BLaER1 treated with 17β-estradiol and CSF1 and Interleukin-3, amounts not matched to agents 10 nM and 100 nM (cell line): ENCODE data around the gene HAND2.

Experiments used
- H3K27ac ChIP-seq, 11 experiments: shearing (Covaris generic); formaldehyde crosslinking; 2 replicates each; pipeline ENCODE4 v1.8.1; 2022
- H3K27me3 ChIP-seq, 11 experiments: shearing (Covaris generic); formaldehyde crosslinking; 2 replicates each; pipeline ENCODE4 v1.8.1; 2022
- H3K36me3 ChIP-seq, 11 experiments: shearing (Covaris generic); formaldehyde crosslinking; 2 replicates each; pipeline ENCODE4 v1.8.1; 2022
- H3K4me1 ChIP-seq, 10 experiments: shearing (Covaris generic); formaldehyde crosslinking; 2 replicates each; pipeline ENCODE4 v1.8.1; 2022
- H3K4me2 ChIP-seq, 11 experiments: shearing (Covaris generic); formaldehyde crosslinking; 2 replicates each; pipeline ENCODE4 v1.8.1; 2022
- H3K4me3 ChIP-seq, 10 experiments: shearing (Covaris generic); formaldehyde crosslinking; 2 replicates each; pipeline ENCODE4 v1.8.1; 2022
- H3K9ac ChIP-seq, 11 experiments: shearing (Covaris generic); formaldehyde crosslinking; 2 replicates each; pipeline ENCODE4 v1.8.1; 2022
- H3K9me3 ChIP-seq, 11 experiments: shearing (Covaris generic); formaldehyde crosslinking; replicated peaks in 1 of 11; 2 replicates each; pipeline ENCODE4 v1.8.1; 2022
- H4K20me1 ChIP-seq, 11 experiments: shearing (Covaris generic); formaldehyde crosslinking; 2 replicates each; pipeline ENCODE4 v1.8.1; 2022
- Cebpa-rat ChIP-seq, 11 experiments: shearing (Covaris generic); IDR thresholded peaks; 2 replicates each; pipeline ENCODE4 v1.8.1; 2022

HAND2 gene

DNA sequence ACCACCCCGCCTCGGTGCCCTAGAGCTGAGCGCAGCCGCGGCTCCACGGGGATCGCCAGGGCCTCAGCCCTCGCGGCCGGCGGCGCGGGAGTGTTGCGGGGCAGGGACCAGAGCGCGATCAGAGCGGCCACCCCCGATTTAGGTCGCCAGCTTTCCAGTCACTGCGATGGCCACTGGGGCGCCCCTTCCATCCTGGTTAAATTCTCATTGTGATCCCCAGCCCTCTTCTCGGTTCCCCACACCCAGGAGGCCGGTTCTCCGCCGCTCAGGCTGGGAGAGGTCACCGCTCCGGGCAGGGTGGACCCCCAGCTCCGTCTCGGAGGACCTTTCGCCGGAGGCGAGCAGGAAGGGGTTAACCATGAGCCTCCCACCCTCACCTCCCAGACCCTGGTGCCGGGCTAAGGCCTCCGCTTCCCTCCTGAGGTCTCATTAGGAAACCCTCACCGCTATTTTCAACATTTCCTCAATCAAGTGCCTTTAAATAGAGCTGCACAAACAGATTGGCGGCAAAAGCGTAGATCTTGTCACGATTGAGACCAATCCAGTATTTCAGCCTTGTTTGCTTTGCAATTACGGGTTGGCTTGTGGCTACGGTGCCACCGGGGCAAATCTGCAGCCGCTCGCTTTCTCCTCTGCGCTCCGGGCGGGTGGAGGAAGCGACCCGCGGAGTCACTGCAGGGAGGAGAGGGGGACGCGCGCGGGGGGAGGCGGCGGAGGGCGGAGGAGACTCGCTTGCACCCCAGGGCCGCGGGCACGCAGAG, 8.3 kb upstream of the HAND2 start:
- Histone ChIP-seq H3K4me3 (no peak overlapping the region), H3K9ac (no peak overlapping the region), H3K27ac (no peak overlapping the region), H3K27me3 (peaks cover 0 to 22% (median 13%) of the 10 kb centered on the region in 11 experiments; a peak in 9 of 22 replicates), H3K9me3 (peaks cover 14 to 26% (median 23%) of the 10 kb centered on the region in 11 experiments), H4K20me1 (no peaks in the 10 kb centered on the region), H3K4me2 (no peak overlapping the region), H3K36me3 (no peaks in the 10 kb centered on the region), H3K4me1 (no peaks in the 10 kb centered on the region)
- no peak for TF ChIP-seq Cebpa-rat (IDR thresholded peaks at IDR 0.05)

- TF ChIP-seq Cebpa-rat (IDR thresholded peaks at IDR 0.05), result no peak
- no peak overlapping the region for H3K4me2 ChIP-seq
- peaks cover 14 to 26% (median 23%) of the 10 kb centered on the region in 11 experiments for H3K9me3 ChIP-seq
- H3K27me3 ChIP-seq, result peaks cover 0 to 22% (median 13%) of the 10 kb centered on the region in 11 experiments; a peak in 9 of 22 replicates
- no peaks in the 10 kb centered on the region for H3K36me3 ChIP-seq
- no peak overlapping the region for H3K27ac ChIP-seq
- H4K20me1 ChIP-seq, result no peaks in the 10 kb centered on the region
- no peak overlapping the region for H3K9ac ChIP-seq
- no peaks in the 10 kb centered on the region for H3K4me1 ChIP-seq
- no peak overlapping the region for H3K4me3 ChIP-seq
These were observed 7.7 kb upstream of the HAND2 start for GRCh38 chr4:173537613-173538147.

DNA sequence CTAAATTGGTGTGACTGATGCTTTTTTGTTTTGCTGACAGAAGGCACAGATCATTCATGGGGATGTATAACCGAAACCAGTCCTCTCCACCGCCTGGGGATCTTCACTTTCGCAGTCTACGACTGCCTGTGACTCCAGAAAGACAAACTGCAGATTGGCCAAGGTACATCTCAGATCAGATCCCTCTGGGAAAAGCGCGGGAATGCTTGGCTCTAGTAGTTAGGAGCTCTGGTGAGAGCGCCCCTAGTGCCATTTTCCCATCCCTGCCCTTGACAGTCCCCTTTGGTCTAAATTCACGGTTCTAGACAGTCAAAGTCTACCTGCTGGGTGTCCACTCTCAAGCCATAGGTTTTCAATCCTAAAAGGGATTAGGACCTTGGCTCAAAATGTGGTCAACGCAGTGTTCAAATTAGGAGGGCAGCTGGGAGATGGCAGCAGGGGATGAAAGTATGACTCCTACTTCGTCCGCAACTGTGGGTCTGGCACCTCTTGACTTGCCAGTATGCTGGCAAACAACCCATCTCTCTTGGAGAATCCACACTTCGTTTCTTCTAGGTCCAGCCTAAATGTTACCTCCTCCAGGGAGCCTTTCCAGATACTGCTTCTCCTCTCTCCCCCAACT, 6.9 kb upstream of the HAND2 start:
- Histone ChIP-seq H3K27me3 (peaks cover 0 to 22% (median 13%) of the 10 kb centered on the region in 11 experiments; a peak in 9 of 22 replicates), H3K4me2 (no peak overlapping the region), H3K4me3 (no peak overlapping the region), H4K20me1 (no peaks in the 10 kb centered on the region), H3K9ac (no peak overlapping the region), H3K27ac (no peak overlapping the region), H3K36me3 (no peaks in the 10 kb centered on the region), H3K4me1 (no peaks in the 10 kb centered on the region), H3K9me3 (peaks cover 16 to 31% (median 27%) of the 10 kb centered on the region in 11 experiments)
- TF ChIP-seq Cebpa-rat (IDR thresholded peaks at IDR 0.05), result no peak

DNA sequence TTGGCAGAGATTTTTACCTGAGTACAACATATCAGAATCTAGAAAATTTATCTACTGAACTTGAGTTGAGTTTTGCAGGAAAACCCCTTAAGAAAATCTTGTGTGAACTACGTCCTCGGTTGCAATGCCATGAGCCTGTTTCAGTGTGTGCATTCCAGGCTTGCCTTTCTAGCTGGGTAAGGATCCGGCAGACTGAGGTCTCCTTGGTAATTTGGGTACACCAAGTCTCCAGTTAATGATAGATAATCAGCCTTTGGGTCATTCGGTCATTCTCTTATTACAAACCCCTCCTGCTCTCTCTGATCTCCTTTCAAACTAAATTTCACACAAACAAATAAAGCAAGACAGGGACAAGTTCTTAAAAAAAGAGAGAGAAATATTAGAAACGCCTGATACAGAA, 5.9 kb upstream of the HAND2 start:
- Histone ChIP-seq H3K9me3 (peaks cover 25 to 40% (median 36%) of the 10 kb centered on the region in 11 experiments), H4K20me1 (no peaks in the 10 kb centered on the region), H3K4me1 (no peaks in the 10 kb centered on the region), H3K27ac (no peak overlapping the region), H3K27me3 (peaks cover 0 to 28% (median 14%) of the 10 kb centered on the region in 11 experiments; a peak in 9 of 22 replicates), H3K9ac (no peak overlapping the region), H3K4me3 (no peak overlapping the region), H3K4me2 (no peak overlapping the region), H3K36me3 (no peaks in the 10 kb centered on the region)
- TF ChIP-seq Cebpa-rat (IDR thresholded peaks at IDR 0.05), result no peak

- H3K9me3 ChIP-seq, result peaks cover 32 to 47% (median 43%) of the 10 kb centered on the region in 11 experiments
- no peaks in the 10 kb centered on the region for H3K4me1 ChIP-seq
- H3K4me2 ChIP-seq, result no peak overlapping the region
- no peaks in the 10 kb centered on the region for H3K36me3 ChIP-seq
- no peak overlapping the region for H3K9ac ChIP-seq
- no peak for TF ChIP-seq Cebpa-rat (IDR thresholded peaks at IDR 0.05)
- peaks cover 0 to 35% (median 14%) of the 10 kb centered on the region in 11 experiments; a peak in 9 of 22 replicates for H3K27me3 ChIP-seq
- no peak overlapping the region for H3K27ac ChIP-seq
- no peaks in the 10 kb centered on the region for H4K20me1 ChIP-seq
- H3K4me3 ChIP-seq, result no peak overlapping the region
These were observed 5.3 kb upstream of the HAND2 start for GRCh38 chr4:173535165-173535902.

DNA sequence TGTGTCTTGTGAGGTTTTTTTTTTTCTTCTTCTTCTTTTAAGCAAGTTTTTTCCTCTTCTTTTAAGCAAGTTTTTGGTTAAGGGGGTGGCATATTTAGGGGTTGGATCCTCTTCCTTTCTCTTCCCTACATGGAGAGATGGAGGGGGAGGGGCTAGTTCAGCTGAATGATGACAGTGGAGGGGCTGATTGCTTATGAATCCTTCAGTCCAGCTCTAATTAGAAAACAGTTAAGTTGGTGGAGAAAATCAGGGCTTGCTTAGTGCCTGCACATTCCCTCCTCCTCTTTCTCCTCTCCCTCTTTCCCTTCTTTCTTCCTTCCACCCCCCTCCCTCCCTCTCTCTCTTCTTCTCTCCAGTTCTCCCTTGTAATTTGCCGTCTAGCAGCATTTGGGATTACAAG, 4.4 kb upstream of the HAND2 start:
- peaks cover 0 to 43% (median 19%) of the 10 kb centered on the region in 11 experiments; a peak in 9 of 22 replicates for H3K27me3 ChIP-seq

DNA sequence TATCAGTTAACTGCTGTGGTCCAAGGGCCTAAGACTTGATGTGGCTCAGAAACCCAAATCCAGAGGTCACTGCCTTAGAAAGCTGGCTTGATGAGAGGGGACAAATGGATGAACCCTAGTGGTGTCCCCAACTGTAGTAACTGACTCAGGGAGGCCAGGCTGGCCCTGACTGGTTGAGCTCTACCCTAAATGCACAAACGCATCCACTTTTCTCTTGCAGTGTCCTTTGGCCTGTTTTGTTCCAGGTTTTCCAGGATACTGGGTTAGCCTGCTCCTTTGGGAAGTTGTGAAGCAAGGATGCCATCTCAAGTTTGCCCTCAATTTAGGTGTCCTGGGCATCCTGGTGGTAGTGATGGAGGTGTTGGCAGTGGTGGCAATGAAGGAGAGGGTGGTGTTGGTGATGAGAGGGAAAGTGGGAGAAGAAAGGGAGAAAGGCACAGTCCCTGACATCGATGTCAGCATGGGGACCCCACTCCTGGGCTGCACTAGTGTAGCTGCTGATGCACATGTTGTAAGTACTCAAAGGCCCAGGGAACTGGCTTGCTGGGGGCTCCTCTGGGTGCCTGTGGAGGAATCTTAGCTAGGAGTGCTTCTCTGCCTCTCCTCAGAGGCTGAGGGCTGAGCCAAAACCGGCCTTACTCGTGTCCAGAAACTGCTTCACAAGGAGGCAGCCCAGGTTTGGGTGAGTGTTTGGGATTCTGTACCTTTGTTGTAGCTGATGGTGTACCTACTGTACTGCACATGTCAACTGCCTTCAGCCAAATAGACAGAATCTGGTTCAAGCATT, 2.9 kb upstream of the HAND2 start:
- no peaks in the 10 kb centered on the region for H3K36me3 ChIP-seq
- no peak overlapping the region for H3K4me2 ChIP-seq
- no peak for TF ChIP-seq Cebpa-rat (IDR thresholded peaks at IDR 0.05)
- no peaks in the 10 kb centered on the region for H4K20me1 ChIP-seq
- no peak overlapping the region for H3K27ac ChIP-seq
- H3K9me3 ChIP-seq, result peaks cover 44 to 58% (median 54%) of the 10 kb centered on the region in 11 experiments
- H3K4me1 ChIP-seq, result no peaks in the 10 kb centered on the region
- no peak overlapping the region for H3K4me3 ChIP-seq
- H3K9ac ChIP-seq, result no peak overlapping the region
- peaks cover 12 to 56% (median 30%) of the 10 kb centered on the region in 11 experiments for H3K27me3 ChIP-seq

More for the DNA sequence above, 4.4 kb upstream of the HAND2 start:
- Histone ChIP-seq H3K9ac (no peak overlapping the region), H3K36me3 (no peaks in the 10 kb centered on the region), H4K20me1 (no peaks in the 10 kb centered on the region), H3K4me2 (no peak overlapping the region), H3K4me3 (no peak overlapping the region), H3K27ac (no peak overlapping the region), H3K4me1 (no peaks in the 10 kb centered on the region), H3K9me3 (peaks cover 41 to 56% (median 52%) of the 10 kb centered on the region in 11 experiments)
- TF ChIP-seq Cebpa-rat (IDR thresholded peaks at IDR 0.05), result no peak

DNA sequence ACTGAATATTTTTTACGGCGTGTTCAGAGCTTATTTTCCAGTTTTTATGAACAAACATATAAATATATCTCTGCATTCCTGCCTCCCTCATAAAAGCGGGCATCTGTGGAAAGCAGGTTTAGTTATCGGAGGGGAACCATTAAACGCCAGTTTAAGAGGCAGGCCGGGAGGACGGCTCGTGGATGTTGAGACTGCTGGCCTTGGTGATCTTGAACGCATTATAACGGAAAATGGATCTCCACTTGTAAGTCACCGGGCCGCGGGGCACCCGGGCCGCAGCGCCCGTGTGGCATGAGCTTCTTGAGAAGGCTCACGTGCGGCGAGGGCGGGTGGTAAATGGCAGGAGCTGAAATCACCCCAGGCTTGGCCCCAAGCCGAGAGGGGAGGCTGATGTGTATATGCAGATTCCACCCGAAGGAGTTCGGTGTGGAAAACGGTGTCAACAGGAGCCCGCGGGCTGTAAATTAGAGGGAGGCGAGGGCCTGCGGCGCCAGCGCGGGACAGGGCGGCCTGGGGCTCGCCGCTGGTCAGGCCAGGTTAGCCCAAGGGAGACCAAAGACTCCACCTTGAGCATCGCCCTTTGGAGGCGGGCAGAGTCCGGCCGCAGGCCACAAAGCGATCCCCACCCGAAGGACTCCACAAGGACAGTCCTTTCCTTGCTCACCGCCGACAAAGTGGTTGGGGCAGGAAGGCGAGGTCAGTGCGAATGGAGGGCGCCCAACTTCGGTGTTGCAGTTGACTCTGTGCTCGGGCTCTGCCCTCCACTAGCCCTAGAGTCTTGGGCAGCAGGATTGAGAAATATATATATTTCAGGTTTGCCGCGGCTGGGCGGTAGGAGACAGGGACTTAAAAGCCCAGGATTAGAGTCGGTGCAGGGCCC, 1.3 kb upstream of the HAND2 start:
- H3K4me2 ChIP-seq, result no peak overlapping the region
- H3K9me3 ChIP-seq, result peaks cover 54 to 63% (median 60%) of the 10 kb centered on the region in 11 experiments
- no peak overlapping the region for H3K27ac ChIP-seq
- no peak for TF ChIP-seq Cebpa-rat (IDR thresholded peaks at IDR 0.05)
- H3K9ac ChIP-seq, result no peak overlapping the region
- H3K4me3 ChIP-seq, result no peak overlapping the region
- H3K4me1 ChIP-seq, result no peaks in the 10 kb centered on the region
- peaks cover 27 to 72% (median 45%) of the 10 kb centered on the region in 11 experiments for H3K27me3 ChIP-seq
- H4K20me1 ChIP-seq, result no peaks in the 10 kb centered on the region
- no peaks in the 10 kb centered on the region for H3K36me3 ChIP-seq
